Uterus (tissue), 2 donors: ENCODE results near the gene POLD4.

Experiments
- POLR2A ChIP-seq, 2 donors: fragments of 450-650 bp; IDR thresholded peaks; one replicate each; pipeline ENCODE4 v1.6.1; 2016; ENCODE audit warnings: antibody characterized with exemption in 2 of 2, mild to moderate bottlenecking in 1 of 2, moderate library complexity in 1 of 2
- TF ChIP-seq, protein P1 (sequence below), 4 experiments: fragments of 200-600 bp in 2 of 4; fragments of 450-650 bp in 2 of 4; sonication (generic) in 2 of 4; IDR thresholded peaks; one replicate each; pipeline ENCODE4 v1.5.1; 2016 to 2019; ENCODE audit warnings: antibody characterized with exemption in 4 of 4, mild to moderate bottlenecking in 2 of 4, moderate library complexity in 1 of 4

DNA sequence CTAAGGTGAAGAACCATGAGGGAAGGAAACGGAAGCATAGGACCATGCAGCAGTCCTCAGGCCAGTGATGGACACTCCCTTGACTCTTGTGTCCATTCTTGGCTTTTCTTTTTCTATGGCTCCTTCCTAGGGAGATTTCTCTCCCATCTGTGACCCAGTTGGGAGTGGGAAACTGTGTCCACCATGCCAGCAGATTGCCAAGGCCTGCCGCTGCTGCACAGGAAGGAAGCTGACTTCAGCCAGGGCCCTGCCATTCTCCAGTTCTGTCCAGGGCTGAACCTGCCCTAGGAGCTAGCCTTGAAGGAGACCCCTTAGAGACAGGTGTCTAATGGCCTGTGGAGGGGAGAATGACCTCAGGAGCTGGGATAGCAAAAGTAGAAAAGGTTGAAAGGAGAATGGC is 32.7 kb downstream of the POLD4 start:
- TF ChIP-seq, protein P1, sequence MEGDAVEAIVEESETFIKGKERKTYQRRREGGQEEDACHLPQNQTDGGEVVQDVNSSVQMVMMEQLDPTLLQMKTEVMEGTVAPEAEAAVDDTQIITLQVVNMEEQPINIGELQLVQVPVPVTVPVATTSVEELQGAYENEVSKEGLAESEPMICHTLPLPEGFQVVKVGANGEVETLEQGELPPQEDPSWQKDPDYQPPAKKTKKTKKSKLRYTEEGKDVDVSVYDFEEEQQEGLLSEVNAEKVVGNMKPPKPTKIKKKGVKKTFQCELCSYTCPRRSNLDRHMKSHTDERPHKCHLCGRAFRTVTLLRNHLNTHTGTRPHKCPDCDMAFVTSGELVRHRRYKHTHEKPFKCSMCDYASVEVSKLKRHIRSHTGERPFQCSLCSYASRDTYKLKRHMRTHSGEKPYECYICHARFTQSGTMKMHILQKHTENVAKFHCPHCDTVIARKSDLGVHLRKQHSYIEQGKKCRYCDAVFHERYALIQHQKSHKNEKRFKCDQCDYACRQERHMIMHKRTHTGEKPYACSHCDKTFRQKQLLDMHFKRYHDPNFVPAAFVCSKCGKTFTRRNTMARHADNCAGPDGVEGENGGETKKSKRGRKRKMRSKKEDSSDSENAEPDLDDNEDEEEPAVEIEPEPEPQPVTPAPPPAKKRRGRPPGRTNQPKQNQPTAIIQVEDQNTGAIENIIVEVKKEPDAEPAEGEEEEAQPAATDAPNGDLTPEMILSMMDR (IDR thresholded peaks at IDR 0.05) = no peak
- TF ChIP-seq POLR2A (IDR thresholded peaks at IDR 0.05) = no peak
